ENCODE results near the gene SLC11A2. TPM values are rescaled to one million over a fixed set of nuclear protein-coding genes. Genes with fewer than 3 reads are reported as not detected.

Gene SLC11A2
- polyA plus RNA-seq, 1 of the 3 experiments (the other 2 are of a cell fraction), result 27.7 TPM

GRCh38 chr12:50981319-50982239 is 44.6 kb downstream of the SLC11A2 start:
- WGBS (ENCODE audit: low lambda C conversion rate), result 81% methylated on average over 6 of the region's 6 CpGs
- no peak for DNase-seq
- no peak overlapping the region for H3K4me2 ChIP-seq
- ChIA-PET CTCF (interaction anchor here (1.0 to 2.6 kb wide), 3 partner anchors 156 to 217 kb away, joined by 3 to 9 read pairs (median 6); no protein-coding TSS in a partner anchor), POLR2A (no interaction called here)
- no peak overlapping the region for H2AFZ ChIP-seq (ENCODE audit: low read depth)
- H3K27ac ChIP-seq (ENCODE audit: low read depth in 2 of 2, low read length in 1 of 2), result no peak overlapping the region
- H3K9me2 ChIP-seq, result no peaks in the 10 kb centered on the region
- peaks cover 21% of the 10 kb centered on the region for H3F3A ChIP-seq (replicated peaks; ENCODE audit: insufficient read depth)
- peaks cover 5 to 17% of the 10 kb centered on the region in 2 experiments for H3K36me3 ChIP-seq (replicated peaks in 1 of 2; ENCODE audit: control insufficient read depth in 1 of 2, insufficient read depth in 2 of 2, low read length in 1 of 2)
- H3K9ac ChIP-seq, result no peak overlapping the region
- no peak overlapping the region for H3K4me3 ChIP-seq (ENCODE audit: low read depth in 2 of 2, low read length in 1 of 2)
- no peaks in the 10 kb centered on the region for H3K79me2 ChIP-seq (ENCODE audit: insufficient read depth)
- H3K9me3 ChIP-seq, result no peaks in the 10 kb centered on the region
- H3K27me3 ChIP-seq (ENCODE audit: insufficient read depth), result no peaks in the 10 kb centered on the region
- TF ChIP-seq MXI1 (IDR thresholded peaks at IDR 0.05; ENCODE audit: low read depth, low read length) (no peak), CTCF (IDR thresholded peaks at IDR 0.05) (no peak), MAX (IDR thresholded peaks at IDR 0.05; ENCODE audit: low read depth) (no peak), REST (IDR thresholded peaks at IDR 0.05; ENCODE audit: low read depth, low read length) (no peak), RFX5 (IDR thresholded peaks at IDR 0.05; ENCODE audit: low read length) (no peak), CHD2 (IDR thresholded peaks at IDR 0.05; ENCODE audit: low read length, partially characterized antibody) (no peak)
- peaks cover under 1 to 11% of the 10 kb centered on the region in 2 experiments; a peak in 1 of 4 replicates for H3K4me1 ChIP-seq (ENCODE audit: control insufficient read depth in 1 of 2, insufficient read depth in 2 of 2, low read depth in 1 of 2, low read length in 1 of 2)
- no peaks in the 10 kb centered on the region for H4K20me1 ChIP-seq (ENCODE audit: insufficient read depth)

- Histone ChIP-seq H3K79me2 (ENCODE audit: insufficient read depth) (no peaks in the 10 kb centered on the region), H2AFZ (ENCODE audit: low read depth) (no peak overlapping the region), H3K4me1 (ENCODE audit: control insufficient read depth in 1 of 2, insufficient read depth in 2 of 2, low read depth in 1 of 2, low read length in 1 of 2) (peaks cover 0 to 10% of the 10 kb centered on the region in 2 experiments; a peak in 1 of 4 replicates), H3K27ac (ENCODE audit: low read depth in 2 of 2, low read length in 1 of 2) (no peak overlapping the region), H3K9ac (no peak overlapping the region), H3K27me3 (ENCODE audit: insufficient read depth) (no peaks in the 10 kb centered on the region), H3K4me3 (ENCODE audit: low read depth in 2 of 2, low read length in 1 of 2) (no peak overlapping the region), H4K20me1 (ENCODE audit: insufficient read depth) (no peaks in the 10 kb centered on the region), H3F3A (replicated peaks; ENCODE audit: insufficient read depth) (peaks cover 18% of the 10 kb centered on the region), H3K9me2 (no peaks in the 10 kb centered on the region), H3K4me2 (no peak overlapping the region), H3K36me3 (replicated peaks in 1 of 2; ENCODE audit: control insufficient read depth in 1 of 2, insufficient read depth in 2 of 2, low read length in 1 of 2) (peaks cover 0 to 11% of the 10 kb centered on the region in 2 experiments), H3K9me3 (no peaks in the 10 kb centered on the region)
- no peak for DNase-seq
- CTCF ChIA-PET, result interaction anchor here (2.6 kb wide), 1 partner anchor 155 kb away, joined by 9 read pairs; no protein-coding TSS in a partner anchor
- POLR2A ChIA-PET, result no interaction called here
- 97% methylated on average over 2 of the region's 2 CpGs for WGBS (ENCODE audit: low lambda C conversion rate)
- no peak for TF ChIP-seq USF2 (IDR thresholded peaks at IDR 0.05; ENCODE audit: borderline replicate concordance, low read depth, low read length)
- no peak for TF ChIP-seq TAF1 (IDR thresholded peaks at IDR 0.05; ENCODE audit: borderline replicate concordance, low read depth, low read length)
- TF ChIP-seq TCF12 (IDR thresholded peaks at IDR 0.05), result no peak
- no peak for TF ChIP-seq GABPA (IDR thresholded peaks at IDR 0.05; ENCODE audit: low read depth)
- TF ChIP-seq YY1 (IDR thresholded peaks at IDR 0.05; ENCODE audit: low read depth), result no peak
- no peak for TF ChIP-seq MAX (IDR thresholded peaks at IDR 0.05; ENCODE audit: low read depth)
- no peak for TF ChIP-seq NFIC (IDR thresholded peaks at IDR 0.05; ENCODE audit: borderline replicate concordance)
- TF ChIP-seq CTCF (IDR thresholded peaks at IDR 0.05), result no peak
- no peak for TF ChIP-seq EZH2phosphoT487 (IDR thresholded peaks at IDR 0.05; ENCODE audit: borderline replicate concordance, low read depth)
- no peak for TF ChIP-seq FOSL2 (IDR thresholded peaks at IDR 0.05; ENCODE audit: borderline replicate concordance, low read depth)
- TF ChIP-seq FOXM1 (IDR thresholded peaks at IDR 0.05; ENCODE audit: low read depth), result no peak
These were observed 45.6 kb downstream of the SLC11A2 start for GRCh38 chr12:50980545-50980944.
